ENCODE data around the gene MARCHF4. TPM values are rescaled to one million over a fixed set of nuclear protein-coding genes. Genes with fewer than 3 reads are reported as not detected.

MARCHF4 gene
- total and polyA plus RNA-seq, 4 donors = not detected

DNA sequence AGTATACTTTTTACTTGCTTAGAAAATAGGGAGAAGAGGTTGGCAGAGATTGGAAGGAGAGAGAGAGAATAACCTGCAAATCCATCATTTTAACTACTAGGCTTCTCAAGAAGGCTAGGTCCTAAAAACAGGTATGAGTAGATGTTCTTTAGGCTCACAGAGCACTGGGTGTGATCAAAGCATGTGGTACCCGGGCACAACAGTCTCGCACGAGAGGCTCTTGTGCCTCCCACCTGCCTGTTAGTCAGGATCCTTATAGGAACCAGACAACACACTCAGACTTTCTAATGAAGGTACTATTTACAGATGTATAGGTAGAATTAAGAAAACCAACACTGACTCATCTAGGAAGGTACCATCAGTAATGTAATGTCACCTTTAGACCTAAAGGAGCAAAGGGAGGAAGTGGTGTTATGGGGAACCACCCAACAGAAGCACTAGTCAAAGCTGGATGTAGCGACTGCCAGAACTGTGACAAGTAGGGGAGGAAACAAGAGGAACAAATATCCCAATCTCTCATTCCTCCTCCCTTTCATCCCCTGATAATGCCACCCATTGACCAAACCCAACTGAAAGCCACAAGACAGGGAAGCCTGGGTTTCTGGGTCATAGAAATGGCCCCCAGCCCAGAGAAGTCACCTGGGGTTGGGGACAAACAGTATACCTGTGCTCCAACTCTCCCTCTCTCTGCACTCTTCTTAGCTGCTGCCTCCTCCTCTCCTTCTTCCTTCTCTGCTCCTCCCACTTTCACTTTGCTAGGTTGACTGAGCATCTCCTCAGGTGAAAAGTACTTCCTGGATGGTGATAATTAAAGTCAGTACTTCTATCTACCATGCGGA lies 16.0 kb upstream of the MARCHF4 start:
- Histone ChIP-seq H3K27ac (ENCODE audit: low read depth in 1 of 2, low read length in 2 of 2) (no peak overlapping the region), H3K4me1 (ENCODE audit: control insufficient read depth in 4 of 4, insufficient read depth in 4 of 4, low read length in 3 of 4) (no peaks in the 10 kb centered on the region), H3K9me3 (ENCODE audit: control insufficient read depth in 4 of 4, low read length in 3 of 4) (no peaks in the 10 kb centered on the region), H3K4me3 (ENCODE audit: low read depth in 1 of 3, low read length in 3 of 3) (no peak overlapping the region), H3K9ac (ENCODE audit: low read depth in 1 of 2, low read length in 2 of 2) (no peak overlapping the region), H3K27me3 (ENCODE audit: control insufficient read depth in 4 of 4, insufficient read depth in 4 of 4, low read length in 3 of 4) (no peaks in the 10 kb centered on the region), H3K36me3 (ENCODE audit: control insufficient read depth in 4 of 4, insufficient read depth in 3 of 4, low read depth in 1 of 4, low read length in 3 of 4) (no peaks in the 10 kb centered on the region)
- 76% methylated on average over 5 of the region's 5 CpGs for WGBS
- no peak for DNase-seq (ENCODE audit: low spot score)
- no peak for TF ChIP-seq HNF4A (conservative IDR thresholded peaks at IDR 0.05)
- no peak for TF ChIP-seq RAD21 (IDR thresholded peaks at IDR 0.05)
- TF ChIP-seq TAF1 (conservative IDR thresholded peaks at IDR 0.05) = no peak
- no peak for TF ChIP-seq NR2F2 (IDR thresholded peaks at IDR 0.05)
- TF ChIP-seq HNF4G (IDR thresholded peaks at IDR 0.05) = no peak
- no peak for TF ChIP-seq YY1 (IDR thresholded peaks at IDR 0.05)
- TF ChIP-seq, protein P1, sequence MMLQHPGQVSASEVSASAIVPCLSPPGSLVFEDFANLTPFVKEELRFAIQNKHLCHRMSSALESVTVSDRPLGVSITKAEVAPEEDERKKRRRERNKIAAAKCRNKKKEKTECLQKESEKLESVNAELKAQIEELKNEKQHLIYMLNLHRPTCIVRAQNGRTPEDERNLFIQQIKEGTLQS (IDR thresholded peaks at IDR 0.05) = no peak
- no peak for TF ChIP-seq RXRA (IDR thresholded peaks at IDR 0.05)
- TF ChIP-seq FOXA2 (IDR thresholded peaks at IDR 0.05) = no peak
- no peak for TF ChIP-seq GABPA (IDR thresholded peaks at IDR 0.05 in 1 of 2, conservative IDR thresholded peaks at IDR 0.05 in 1 of 2)
- TF ChIP-seq, protein P2, sequence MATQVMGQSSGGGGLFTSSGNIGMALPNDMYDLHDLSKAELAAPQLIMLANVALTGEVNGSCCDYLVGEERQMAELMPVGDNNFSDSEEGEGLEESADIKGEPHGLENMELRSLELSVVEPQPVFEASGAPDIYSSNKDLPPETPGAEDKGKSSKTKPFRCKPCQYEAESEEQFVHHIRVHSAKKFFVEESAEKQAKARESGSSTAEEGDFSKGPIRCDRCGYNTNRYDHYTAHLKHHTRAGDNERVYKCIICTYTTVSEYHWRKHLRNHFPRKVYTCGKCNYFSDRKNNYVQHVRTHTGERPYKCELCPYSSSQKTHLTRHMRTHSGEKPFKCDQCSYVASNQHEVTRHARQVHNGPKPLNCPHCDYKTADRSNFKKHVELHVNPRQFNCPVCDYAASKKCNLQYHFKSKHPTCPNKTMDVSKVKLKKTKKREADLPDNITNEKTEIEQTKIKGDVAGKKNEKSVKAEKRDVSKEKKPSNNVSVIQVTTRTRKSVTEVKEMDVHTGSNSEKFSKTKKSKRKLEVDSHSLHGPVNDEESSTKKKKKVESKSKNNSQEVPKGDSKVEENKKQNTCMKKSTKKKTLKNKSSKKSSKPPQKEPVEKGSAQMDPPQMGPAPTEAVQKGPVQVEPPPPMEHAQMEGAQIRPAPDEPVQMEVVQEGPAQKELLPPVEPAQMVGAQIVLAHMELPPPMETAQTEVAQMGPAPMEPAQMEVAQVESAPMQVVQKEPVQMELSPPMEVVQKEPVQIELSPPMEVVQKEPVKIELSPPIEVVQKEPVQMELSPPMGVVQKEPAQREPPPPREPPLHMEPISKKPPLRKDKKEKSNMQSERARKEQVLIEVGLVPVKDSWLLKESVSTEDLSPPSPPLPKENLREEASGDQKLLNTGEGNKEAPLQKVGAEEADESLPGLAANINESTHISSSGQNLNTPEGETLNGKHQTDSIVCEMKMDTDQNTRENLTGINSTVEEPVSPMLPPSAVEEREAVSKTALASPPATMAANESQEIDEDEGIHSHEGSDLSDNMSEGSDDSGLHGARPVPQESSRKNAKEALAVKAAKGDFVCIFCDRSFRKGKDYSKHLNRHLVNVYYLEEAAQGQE (IDR thresholded peaks at IDR 0.05) = no peak
- TF ChIP-seq, protein P3, sequence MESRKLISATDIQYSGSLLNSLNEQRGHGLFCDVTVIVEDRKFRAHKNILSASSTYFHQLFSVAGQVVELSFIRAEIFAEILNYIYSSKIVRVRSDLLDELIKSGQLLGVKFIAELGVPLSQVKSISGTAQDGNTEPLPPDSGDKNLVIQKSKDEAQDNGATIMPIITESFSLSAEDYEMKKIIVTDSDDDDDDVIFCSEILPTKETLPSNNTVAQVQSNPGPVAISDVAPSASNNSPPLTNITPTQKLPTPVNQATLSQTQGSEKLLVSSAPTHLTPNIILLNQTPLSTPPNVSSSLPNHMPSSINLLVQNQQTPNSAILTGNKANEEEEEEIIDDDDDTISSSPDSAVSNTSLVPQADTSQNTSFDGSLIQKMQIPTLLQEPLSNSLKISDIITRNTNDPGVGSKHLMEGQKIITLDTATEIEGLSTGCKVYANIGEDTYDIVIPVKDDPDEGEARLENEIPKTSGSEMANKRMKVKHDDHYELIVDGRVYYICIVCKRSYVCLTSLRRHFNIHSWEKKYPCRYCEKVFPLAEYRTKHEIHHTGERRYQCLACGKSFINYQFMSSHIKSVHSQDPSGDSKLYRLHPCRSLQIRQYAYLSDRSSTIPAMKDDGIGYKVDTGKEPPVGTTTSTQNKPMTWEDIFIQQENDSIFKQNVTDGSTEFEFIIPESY (IDR thresholded peaks at IDR 0.05) = no peak
- TF ChIP-seq, protein P4, sequence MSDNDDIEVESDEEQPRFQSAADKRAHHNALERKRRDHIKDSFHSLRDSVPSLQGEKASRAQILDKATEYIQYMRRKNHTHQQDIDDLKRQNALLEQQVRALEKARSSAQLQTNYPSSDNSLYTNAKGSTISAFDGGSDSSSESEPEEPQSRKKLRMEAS (IDR thresholded peaks at IDR 0.05) = no peak
- no peak for TF ChIP-seq JUND (IDR thresholded peaks at IDR 0.05)
- TF ChIP-seq EGR1 (IDR thresholded peaks at IDR 0.05; ENCODE audit: low read depth in 2 of 2) = no peak
- TF ChIP-seq SP1 (IDR thresholded peaks at IDR 0.05) = no peak
- no peak for TF ChIP-seq FOXA1 (IDR thresholded peaks at IDR 0.05)
- TF ChIP-seq, protein P5, sequence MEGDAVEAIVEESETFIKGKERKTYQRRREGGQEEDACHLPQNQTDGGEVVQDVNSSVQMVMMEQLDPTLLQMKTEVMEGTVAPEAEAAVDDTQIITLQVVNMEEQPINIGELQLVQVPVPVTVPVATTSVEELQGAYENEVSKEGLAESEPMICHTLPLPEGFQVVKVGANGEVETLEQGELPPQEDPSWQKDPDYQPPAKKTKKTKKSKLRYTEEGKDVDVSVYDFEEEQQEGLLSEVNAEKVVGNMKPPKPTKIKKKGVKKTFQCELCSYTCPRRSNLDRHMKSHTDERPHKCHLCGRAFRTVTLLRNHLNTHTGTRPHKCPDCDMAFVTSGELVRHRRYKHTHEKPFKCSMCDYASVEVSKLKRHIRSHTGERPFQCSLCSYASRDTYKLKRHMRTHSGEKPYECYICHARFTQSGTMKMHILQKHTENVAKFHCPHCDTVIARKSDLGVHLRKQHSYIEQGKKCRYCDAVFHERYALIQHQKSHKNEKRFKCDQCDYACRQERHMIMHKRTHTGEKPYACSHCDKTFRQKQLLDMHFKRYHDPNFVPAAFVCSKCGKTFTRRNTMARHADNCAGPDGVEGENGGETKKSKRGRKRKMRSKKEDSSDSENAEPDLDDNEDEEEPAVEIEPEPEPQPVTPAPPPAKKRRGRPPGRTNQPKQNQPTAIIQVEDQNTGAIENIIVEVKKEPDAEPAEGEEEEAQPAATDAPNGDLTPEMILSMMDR (IDR thresholded peaks at IDR 0.05; ENCODE audit: low read depth, low read length, missing input control) = no peak

Data from liver (tissue), 9 donors.